ENCODE data around the gene COQ10B. TPM values are rescaled to one million over a fixed set of nuclear protein-coding genes. Genes with fewer than 3 reads are reported as not detected.

The COQ10B gene
- total RNA-seq, 1 donor from 2014 or later = 10.4 TPM

- Histone ChIP-seq H3K27ac (ENCODE audit: low read depth, low read length) (peak overlapping the region; percentile 95), H3K36me3 (ENCODE audit: control insufficient read depth in 3 of 3, insufficient read depth in 3 of 3, low read length in 3 of 3) (peaks cover 18 to 41% (median 37%) of the 10 kb centered on the region in 3 donors), H3K9ac (ENCODE audit: low read depth in 1 of 3, low read length in 3 of 3) (peak overlapping the region; percentile 90 to 97 (median 95)), H3K27me3 (ENCODE audit: control insufficient read depth in 3 of 3, insufficient read depth in 3 of 3, low read length in 3 of 3) (no peaks in the 10 kb centered on the region), H3K4me1 (ENCODE audit: control insufficient read depth in 3 of 3, insufficient read depth in 3 of 3, low read length in 3 of 3) (peaks cover 31 to 47% (median 35%) of the 10 kb centered on the region in 3 donors), H3K9me3 (ENCODE audit: control insufficient read depth in 3 of 3, low read length in 3 of 3) (no peaks in the 10 kb centered on the region), H3K4me3 (ENCODE audit: low read length in 3 of 3) (peak overlapping the region; percentile 86 to 90 (median 89))
Measured at GRCh38 chr2:197498235-197498936, 45.0 kb downstream of the COQ10B start.

- Histone ChIP-seq H3K9ac (ENCODE audit: low read depth in 1 of 3, low read length in 3 of 3) (peak overlapping the region; percentile 90 to 97 (median 95)), H3K36me3 (ENCODE audit: control insufficient read depth in 3 of 3, insufficient read depth in 3 of 3, low read length in 3 of 3) (peaks cover 23 to 41% (median 38%) of the 10 kb centered on the region in 3 donors), H3K27ac (ENCODE audit: low read depth, low read length) (peak overlapping the region; percentile 95), H3K4me3 (ENCODE audit: low read length in 3 of 3) (peak overlapping the region; percentile 86 to 90 (median 89)), H3K9me3 (ENCODE audit: control insufficient read depth in 3 of 3, low read length in 3 of 3) (no peaks in the 10 kb centered on the region), H3K4me1 (ENCODE audit: control insufficient read depth in 3 of 3, insufficient read depth in 3 of 3, low read length in 3 of 3) (peaks cover 31 to 47% (median 35%) of the 10 kb centered on the region in 3 donors), H3K27me3 (ENCODE audit: control insufficient read depth in 3 of 3, insufficient read depth in 3 of 3, low read length in 3 of 3) (no peaks in the 10 kb centered on the region)
Measured at GRCh38 chr2:197498937-197499593, 45.7 kb downstream of the COQ10B start.

- peaks cover 31 to 47% (median 35%) of the 10 kb centered on the region in 3 donors for H3K4me1 ChIP-seq (ENCODE audit: control insufficient read depth in 3 of 3, insufficient read depth in 3 of 3, low read length in 3 of 3)
- H3K9ac ChIP-seq (ENCODE audit: low read depth in 1 of 3, low read length in 3 of 3) = peak within 1 kb of the TSS; percentile 94 to 97 (median 95)
- H3K27ac ChIP-seq (ENCODE audit: low read depth, low read length) = peak within 1 kb of the TSS; percentile 95
- no peaks in the 10 kb centered on the region for H3K27me3 ChIP-seq (ENCODE audit: control insufficient read depth in 3 of 3, insufficient read depth in 3 of 3, low read length in 3 of 3)
- no peaks in the 10 kb centered on the region for H3K9me3 ChIP-seq (ENCODE audit: control insufficient read depth in 3 of 3, low read length in 3 of 3)
- peaks cover 24 to 41% (median 36%) of the 10 kb centered on the region in 3 donors for H3K36me3 ChIP-seq (ENCODE audit: control insufficient read depth in 3 of 3, insufficient read depth in 3 of 3, low read length in 3 of 3)
- peak within 1 kb of the TSS; percentile 89 to 97 (median 90) for H3K4me3 ChIP-seq (ENCODE audit: low read length in 3 of 3)
Measured at GRCh38 chr2:197499594-197500502, 46.5 kb downstream of the COQ10B start, which contains the start of the genes HSPD1 and HSPE1. TSS of gene HSPD1 (minus strand) at chr2:197499840. CDS start at chr2:197498848, 992 bp downstream. TSS of gene HSPE1 (plus strand) at chr2:197500379. CDS start at chr2:197500437, 58 bp downstream.

- H3K27ac ChIP-seq (ENCODE audit: low read depth, low read length) = peak overlapping the region; percentile 95
- H3K9me3 ChIP-seq (ENCODE audit: control insufficient read depth in 3 of 3, low read length in 3 of 3) = no peaks in the 10 kb centered on the region
- H3K27me3 ChIP-seq (ENCODE audit: control insufficient read depth in 3 of 3, insufficient read depth in 3 of 3, low read length in 3 of 3) = no peaks in the 10 kb centered on the region
- H3K36me3 ChIP-seq (ENCODE audit: control insufficient read depth in 3 of 3, insufficient read depth in 3 of 3, low read length in 3 of 3) = peaks cover 24 to 34% (median 30%) of the 10 kb centered on the region in 3 donors
- peak overlapping the region; percentile 89 to 97 (median 90) for H3K4me3 ChIP-seq (ENCODE audit: low read length in 3 of 3)
- peaks cover 31 to 45% (median 35%) of the 10 kb centered on the region in 3 donors for H3K4me1 ChIP-seq (ENCODE audit: control insufficient read depth in 3 of 3, insufficient read depth in 3 of 3, low read length in 3 of 3)
- peak overlapping the region; percentile 94 to 97 (median 95) for H3K9ac ChIP-seq (ENCODE audit: low read depth in 1 of 3, low read length in 3 of 3)
Measured at GRCh38 chr2:197500503-197501131, 47.3 kb downstream of the COQ10B start.

- Histone ChIP-seq H3K4me3 (ENCODE audit: low read length in 3 of 3) (no peak overlapping the region), H3K9me3 (ENCODE audit: control insufficient read depth in 3 of 3, low read length in 3 of 3) (no peaks in the 10 kb centered on the region), H3K9ac (ENCODE audit: low read depth in 1 of 3, low read length in 3 of 3) (peak overlapping the region; percentile 0 to 65 (median 28)), H3K36me3 (ENCODE audit: control insufficient read depth in 3 of 3, insufficient read depth in 3 of 3, low read length in 3 of 3) (peaks cover 14 to 25% (median 16%) of the 10 kb centered on the region in 3 donors), H3K27me3 (ENCODE audit: control insufficient read depth in 3 of 3, insufficient read depth in 3 of 3, low read length in 3 of 3) (no peaks in the 10 kb centered on the region), H3K4me1 (ENCODE audit: control insufficient read depth in 3 of 3, insufficient read depth in 3 of 3, low read length in 3 of 3) (peaks cover 28 to 35% (median 31%) of the 10 kb centered on the region in 3 donors), H3K27ac (ENCODE audit: low read depth, low read length) (peak overlapping the region; percentile 95)
Measured at GRCh38 chr2:197502201-197502600, 48.8 kb downstream of the COQ10B start.

GRCh38 chr2:197502685-197503084, 49.3 kb downstream of the COQ10B start:
- Histone ChIP-seq H3K27me3 (ENCODE audit: control insufficient read depth in 3 of 3, insufficient read depth in 3 of 3, low read length in 3 of 3) (no peaks in the 10 kb centered on the region), H3K4me3 (ENCODE audit: low read length in 3 of 3) (no peak overlapping the region), H3K9ac (ENCODE audit: low read depth in 1 of 3, low read length in 3 of 3) (no peak overlapping the region), H3K4me1 (ENCODE audit: control insufficient read depth in 3 of 3, insufficient read depth in 3 of 3, low read length in 3 of 3) (peaks cover 25 to 34% (median 27%) of the 10 kb centered on the region in 3 donors), H3K27ac (ENCODE audit: low read depth, low read length) (no peak overlapping the region), H3K36me3 (ENCODE audit: control insufficient read depth in 3 of 3, insufficient read depth in 3 of 3, low read length in 3 of 3) (peaks cover 14 to 25% (median 14%) of the 10 kb centered on the region in 3 donors), H3K9me3 (ENCODE audit: control insufficient read depth in 3 of 3, low read length in 3 of 3) (no peaks in the 10 kb centered on the region)

DNA sequence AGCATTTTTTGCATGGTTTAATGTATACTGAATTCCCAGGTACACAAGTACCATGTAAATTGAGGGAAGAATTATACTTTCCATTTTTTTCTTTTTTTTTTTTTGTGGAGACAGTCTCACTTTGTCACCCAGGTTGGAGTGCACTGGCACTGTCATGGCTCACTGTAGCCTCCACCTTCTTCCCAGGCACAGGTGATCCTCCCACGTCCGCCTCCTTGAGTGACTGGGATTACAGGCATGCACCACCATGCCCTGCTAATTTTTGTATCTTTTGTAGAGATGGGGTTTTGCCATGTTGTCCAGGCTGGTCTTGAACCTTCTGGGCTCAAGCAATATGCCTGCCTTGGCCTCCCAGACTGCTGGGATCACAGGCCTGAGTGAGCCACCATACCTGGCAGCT, 50.6 kb downstream of the COQ10B start:
- no peak overlapping the region for H3K9ac ChIP-seq (ENCODE audit: low read depth in 1 of 3, low read length in 3 of 3)
- no peaks in the 10 kb centered on the region for H3K27me3 ChIP-seq (ENCODE audit: control insufficient read depth in 3 of 3, insufficient read depth in 3 of 3, low read length in 3 of 3)
- H3K9me3 ChIP-seq (ENCODE audit: control insufficient read depth in 3 of 3, low read length in 3 of 3) = no peaks in the 10 kb centered on the region
- peaks cover 13 to 25% (median 14%) of the 10 kb centered on the region in 3 donors for H3K36me3 ChIP-seq (ENCODE audit: control insufficient read depth in 3 of 3, insufficient read depth in 3 of 3, low read length in 3 of 3)
- no peak overlapping the region for H3K27ac ChIP-seq (ENCODE audit: low read depth, low read length)
- peaks cover 14 to 21% (median 14%) of the 10 kb centered on the region in 3 donors for H3K4me1 ChIP-seq (ENCODE audit: control insufficient read depth in 3 of 3, insufficient read depth in 3 of 3, low read length in 3 of 3)
- no peak overlapping the region for H3K4me3 ChIP-seq (ENCODE audit: low read length in 3 of 3)

DNA sequence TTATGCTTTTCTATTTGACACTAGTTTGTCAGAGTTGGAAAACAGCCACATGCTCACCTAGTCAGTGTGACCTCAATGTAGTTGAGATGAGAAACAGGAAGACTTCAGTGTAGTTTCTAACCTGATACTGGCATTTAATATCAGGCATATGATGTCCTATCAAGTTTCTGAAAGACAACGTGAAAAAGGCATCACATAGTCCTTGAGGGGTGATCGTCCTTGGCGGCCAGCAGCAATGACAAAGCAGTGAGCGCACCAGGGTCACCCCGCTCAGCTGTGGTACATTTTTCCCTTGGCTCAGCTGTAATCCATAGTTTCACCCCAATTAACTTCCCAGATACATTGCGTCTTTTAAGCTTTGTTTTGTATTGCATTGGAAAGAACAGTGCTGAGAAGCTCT, 51.2 kb downstream of the COQ10B start:
- no peak overlapping the region for H3K27ac ChIP-seq (ENCODE audit: low read depth, low read length)
- peaks cover 14 to 16% (median 14%) of the 10 kb centered on the region in 3 donors for H3K4me1 ChIP-seq (ENCODE audit: control insufficient read depth in 3 of 3, insufficient read depth in 3 of 3, low read length in 3 of 3)
- no peaks in the 10 kb centered on the region for H3K27me3 ChIP-seq (ENCODE audit: control insufficient read depth in 3 of 3, insufficient read depth in 3 of 3, low read length in 3 of 3)
- no peaks in the 10 kb centered on the region for H3K9me3 ChIP-seq (ENCODE audit: control insufficient read depth in 3 of 3, low read length in 3 of 3)
- peaks cover 14 to 25% (median 15%) of the 10 kb centered on the region in 3 donors for H3K36me3 ChIP-seq (ENCODE audit: control insufficient read depth in 3 of 3, insufficient read depth in 3 of 3, low read length in 3 of 3)
- H3K4me3 ChIP-seq (ENCODE audit: low read length in 3 of 3) = no peak overlapping the region
- no peak overlapping the region for H3K9ac ChIP-seq (ENCODE audit: low read depth in 1 of 3, low read length in 3 of 3)

DNA sequence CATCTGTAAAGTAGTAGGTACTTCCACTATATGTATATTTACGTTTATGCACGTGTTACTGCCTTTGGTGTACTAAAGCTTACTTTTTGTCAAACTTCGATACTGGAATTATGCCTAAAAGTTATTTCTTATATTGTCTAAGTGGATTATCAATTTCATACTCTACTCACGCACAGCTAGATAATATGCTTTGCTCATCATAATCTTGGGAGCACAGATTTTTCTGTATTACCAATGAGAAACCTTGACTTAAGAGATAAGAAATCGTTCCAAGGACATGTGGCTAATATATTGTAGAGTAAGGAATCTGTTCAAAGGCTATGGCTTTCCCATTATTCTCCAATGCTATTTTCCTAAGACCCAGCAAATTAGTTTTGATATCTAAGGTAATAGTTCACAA, 53.3 kb downstream of the COQ10B start:
- no peak overlapping the region for H3K9ac ChIP-seq (ENCODE audit: low read depth in 1 of 3, low read length in 3 of 3)
- H3K36me3 ChIP-seq (ENCODE audit: control insufficient read depth in 3 of 3, insufficient read depth in 3 of 3, low read length in 3 of 3) = peaks cover 14 to 25% (median 14%) of the 10 kb centered on the region in 3 donors
- H3K9me3 ChIP-seq (ENCODE audit: control insufficient read depth in 3 of 3, low read length in 3 of 3) = no peaks in the 10 kb centered on the region
- no peaks in the 10 kb centered on the region for H3K27me3 ChIP-seq (ENCODE audit: control insufficient read depth in 3 of 3, insufficient read depth in 3 of 3, low read length in 3 of 3)
- H3K4me1 ChIP-seq (ENCODE audit: control insufficient read depth in 3 of 3, insufficient read depth in 3 of 3, low read length in 3 of 3) = peaks cover 7% of the 10 kb centered on the region in 3 donors
- H3K4me3 ChIP-seq (ENCODE audit: low read length in 3 of 3) = no peak overlapping the region
- no peak overlapping the region for H3K27ac ChIP-seq (ENCODE audit: low read depth, low read length)
